Neural cell (in vitro differentiated cells): ENCODE measurements around the gene IL31RA. TPM values are rescaled to one million over a fixed set of nuclear protein-coding genes. Genes with fewer than 3 reads are reported as not detected.

Experiments used
- H2AFZ ChIP-seq: fragments of 200-600, 300-800 bp; sonication (generic), shearing (Covaris generic); 2 replicates; pipeline ENCODE4 v1.6.0; 2014; ENCODE audit warnings: low read depth, mild to moderate bottlenecking, antibody characterized with exemption, low read length, moderate library complexity
- H3F3A ChIP-seq: fragments of 200-600 bp; shearing (Covaris generic); 2 replicates; pipeline ENCODE4 v1.6.1; 2016; ENCODE audit warnings: mild to moderate bottlenecking, moderate library complexity, mixed read lengths, antibody characterized with exemption, low read length; ENCODE audit not compliant: insufficient read depth, poor library complexity, severe bottlenecking
- H3K27ac ChIP-seq: fragments of 200-600, 300-800 bp; sonication (generic), shearing (Covaris generic); 2 replicates; pipeline ENCODE4 v1.5.1; 2014; ENCODE audit warnings: mild to moderate bottlenecking, low read length, moderate library complexity
- H3K27me3 ChIP-seq: fragments of 300-800, 200-600 bp; sonication (generic), shearing (Covaris generic); 2 replicates; pipeline ENCODE4 v1.6.0; 2014; ENCODE audit warnings: mild to moderate bottlenecking, low read depth, low read length, moderate library complexity; ENCODE audit not compliant: insufficient read depth
- H3K36me3 ChIP-seq: fragments of 300-800, 200-600 bp; sonication (generic), shearing (Covaris generic); 2 replicates; pipeline ENCODE4 v1.5.1; 2014; ENCODE audit warnings: mild to moderate bottlenecking, antibody characterized with exemption, low read length, moderate library complexity; ENCODE audit not compliant: insufficient read depth
- H3K4me2 ChIP-seq: fragments of 300-800, 200-600 bp; sonication (generic), shearing (Covaris generic); 2 replicates; pipeline ENCODE4 v1.6.0; 2014; ENCODE audit warnings: mild to moderate bottlenecking, low read length
- H3K4me3 ChIP-seq: fragments of 300-800, 200-600 bp; sonication (generic), shearing (Covaris generic); 2 replicates; pipeline ENCODE4 v1.5.1; 2014; ENCODE audit warnings: mild to moderate bottlenecking, low read length, moderate library complexity
- H3K79me2 ChIP-seq: fragments of 200-600 bp; shearing (Covaris generic); replicated peaks from 2 replicates; pipeline ENCODE4 v1.6.0; 2014; ENCODE audit warnings: mild to moderate bottlenecking, low read length, moderate library complexity; ENCODE audit not compliant: insufficient read depth
- H3K9ac ChIP-seq: fragments of 300-800, 200-600 bp; sonication (generic), shearing (Covaris generic); 2 replicates; pipeline ENCODE4 v1.6.1; 2016; ENCODE audit warnings: mild to moderate bottlenecking, low read length, mixed read lengths
- H3K9me2 ChIP-seq: fragments of 200-600 bp; shearing (Covaris generic); 2 replicates; pipeline ENCODE4 v1.6.1; 2016; ENCODE audit warnings: mild to moderate bottlenecking, low read length, mixed read lengths; ENCODE audit not compliant: insufficient read depth
- H3K9me3 ChIP-seq: fragments of 200-600, 300-800 bp; sonication (generic), shearing (Covaris generic); 2 replicates; pipeline ENCODE4 v1.6.1; 2016; ENCODE audit warnings: mild to moderate bottlenecking, mixed run types, low read length, moderate library complexity, mixed read lengths
- H4K20me1 ChIP-seq: fragments of 200-600 bp; shearing (Covaris generic); 2 replicates; pipeline ENCODE4 v1.6.1; 2016; ENCODE audit warnings: mild to moderate bottlenecking, mixed run types; ENCODE audit not compliant: insufficient read depth
- CTCF ChIP-seq: fragments of 450-650 bp; IDR thresholded peaks from 2 replicates; pipeline ENCODE4 v1.5.1; 2014; ENCODE audit warnings: antibody characterized with exemption, mild to moderate bottlenecking, moderate library complexity; ENCODE audit not compliant: poor library complexity, severe bottlenecking
- EP300 ChIP-seq: fragments of 450-650 bp; conservative IDR thresholded peaks from 2 replicates; pipeline ENCODE4 v1.6.1; 2014; ENCODE audit warnings: antibody characterized with exemption, mild to moderate bottlenecking, moderate library complexity; ENCODE audit not compliant: poor library complexity, severe bottlenecking
- EZH2 ChIP-seq: fragments of 200-600, 300-800 bp; shearing (Covaris generic), sonication (generic); IDR thresholded peaks from 2 replicates; pipeline ENCODE4 v1.6.1; 2014; ENCODE audit warnings: antibody characterized with exemption, low read length, borderline replicate concordance, mild to moderate bottlenecking; ENCODE audit not compliant: insufficient read depth, poor library complexity, severe bottlenecking
- MXI1 ChIP-seq: fragments of 450-650 bp; conservative IDR thresholded peaks from 2 replicates; pipeline ENCODE4 v1.6.1; 2014; ENCODE audit warnings: antibody characterized with exemption, mild to moderate bottlenecking; ENCODE audit not compliant: poor library complexity, severe bottlenecking
- POLR2AphosphoS5 ChIP-seq: IDR thresholded peaks from 2 replicates; pipeline ENCODE4 v1.6.1; 2012
- RAD21 ChIP-seq: fragments of 450-650 bp; conservative IDR thresholded peaks from 2 replicates; pipeline ENCODE4 v1.6.1; 2014; ENCODE audit warnings: antibody characterized with exemption, mild to moderate bottlenecking, moderate library complexity
- REST ChIP-seq: IDR thresholded peaks from 2 replicates; pipeline ENCODE4 v1.6.1; 2012; ENCODE audit warnings: borderline replicate concordance
- SMC3 ChIP-seq: fragments of 450-650 bp; conservative IDR thresholded peaks from 2 replicates; pipeline ENCODE4 v1.6.1; 2014; ENCODE audit warnings: antibody characterized with exemption, mild to moderate bottlenecking, moderate library complexity; ENCODE audit not compliant: poor library complexity
- TAF1 ChIP-seq: IDR thresholded peaks from 2 replicates; pipeline ENCODE4 v1.6.1; 2012; ENCODE audit warnings: low read depth
- polyA plus RNA-seq: library from polyadenylated mRNA; depleted of rRNA; stranded (reverse); fragments of >200 nt; gene quantifications from 2 replicates; pipeline ENCODE4 v1.2.3, GENCODE V29; 2014

IL31RA gene
- polyA plus RNA-seq, 1 donor from 2014 or later: not detected

- H3K79me2 ChIP-seq: no peaks in the 10 kb centered on the region
- H3K36me3 ChIP-seq: no peaks in the 10 kb centered on the region
- no peak overlapping the region for H3K4me3 ChIP-seq
- H3K9me2 ChIP-seq: no peaks in the 10 kb centered on the region
- H4K20me1 ChIP-seq: no peaks in the 10 kb centered on the region
- no peak overlapping the region for H3K9ac ChIP-seq
- TF ChIP-seq MXI1: no peak
- TF ChIP-seq RAD21: no peak
- no peak for TF ChIP-seq SMC3
- TF ChIP-seq TAF1: no peak
- no peak for TF ChIP-seq CTCF
- no peak for TF ChIP-seq POLR2AphosphoS5
- TF ChIP-seq EZH2: no peak
- no peak for TF ChIP-seq EP300
- no peak for TF ChIP-seq REST
- no peaks in the 10 kb centered on the region for H3K9me3 ChIP-seq
- H3K27ac ChIP-seq: no peak overlapping the region
- no peak overlapping the region for H2AFZ ChIP-seq
- no peaks in the 10 kb centered on the region for H3F3A ChIP-seq
- H3K4me2 ChIP-seq: no peak overlapping the region
- H3K27me3 ChIP-seq: no peaks in the 10 kb centered on the region
Observed at GRCh38 chr5:55892479-55892878, 41.3 kb downstream of the IL31RA start.

GRCh38 chr5:55894135-55894534 lies 43.0 kb downstream of the IL31RA start:
- Histone ChIP-seq H3K27me3 (no peaks in the 10 kb centered on the region), H3K9me2 (no peaks in the 10 kb centered on the region), H3F3A (no peaks in the 10 kb centered on the region), H3K79me2 (no peaks in the 10 kb centered on the region), H3K36me3 (no peaks in the 10 kb centered on the region), H3K4me3 (no peak overlapping the region), H4K20me1 (no peaks in the 10 kb centered on the region), H3K27ac (no peak overlapping the region), H3K4me2 (no peak overlapping the region), H3K9ac (no peak overlapping the region), H3K9me3 (no peaks in the 10 kb centered on the region), H2AFZ (no peak overlapping the region)
- no peak for TF ChIP-seq RAD21
- no peak for TF ChIP-seq POLR2AphosphoS5
- no peak for TF ChIP-seq EZH2
- no peak for TF ChIP-seq CTCF
- TF ChIP-seq MXI1: no peak
- no peak for TF ChIP-seq SMC3
- no peak for TF ChIP-seq EP300
- TF ChIP-seq REST: no peak
- TF ChIP-seq TAF1: no peak
